K562 (cell line): ENCODE measurements around the gene TTBK2. TPM values are rescaled to one million over a fixed set of nuclear protein-coding genes. Genes with fewer than 3 reads are reported as not detected.

Experiments used
- NRF1 ChIP-seq, 2 experiments: fragments of 450-650 bp; IDR thresholded peaks in 1 of 2; conservative IDR thresholded peaks in 1 of 2; 2 replicates each; pipeline ENCODE4 v1.6.1; 2014; ENCODE audit warnings: mild to moderate bottlenecking in 2 of 2
- PHTF2 ChIP-seq: fragments of 250-450 bp; sonication (Bioruptor Pico); IDR thresholded peaks from 2 replicates; pipeline ENCODE4 v1.5.0; 2021; ENCODE audit warnings: mild to moderate bottlenecking
- ZNF561 ChIP-seq: fragments of 450-650 bp; formaldehyde crosslinking; conservative IDR thresholded peaks from 2 replicates; pipeline ENCODE4 v1.4.0; 2020; ENCODE audit warnings: mild to moderate bottlenecking, moderate library complexity
- polyA plus RNA-seq, 8 experiments: library from polyadenylated mRNA; depleted of rRNA in 4 of 8; stranded (reverse) in 5 of 8; unstranded in 3 of 8; fragments of >200 nt; fragmentation: Nextera tagmentation in 2 of 8; fragmentation: Illumina TruSeq in 1 of 8; extraction: Ambion mirVana in 2 of 8; extraction: Trizol in 1 of 8; gene quantifications; 2 replicates each; pipeline versions ENCODE4 v1.2.1 to v1.2.3, GENCODE V29; 2011 to 2014; ENCODE audit warnings: inconsistent platforms in 1 of 8, missing spikeins in 1 of 8
- total RNA-seq, 7 experiments: library from RNA; depleted of rRNA in 6 of 7; stranded (reverse); fragments of >200 nt in 6 of 7; fragmentation: Illumina TruSeq in 2 of 7; extraction: Trizol in 2 of 7; gene quantifications; 2 replicates each; pipeline versions ENCODE4 v1.2.1 to v1.2.3, GENCODE V29; 2011 to 2021; ENCODE audit warnings: low replicate concordance in 1 of 7
- TF ChIP-seq, protein P1 (sequence below): fragments of 250-450 bp; sonication (Bioruptor Pico); IDR thresholded peaks from 2 replicates; pipeline ENCODE4 v1.8.0; 2022; ENCODE audit warnings: moderate library complexity, mild to moderate bottlenecking, inconsistent platforms
- TF ChIP-seq, protein P2 (sequence below): fragments of 450-650 bp; IDR thresholded peaks from 2 replicates; pipeline ENCODE4 v1.6.1; 2018; ENCODE audit not compliant: partially characterized antibody

TTBK2 gene
- total and polyA plus RNA-seq, 9 of the 15 experiments (the other 6 are each of a cell fraction or from before 2014, with no cell fraction given) = 0.89 to 8.0 (median 4.8) TPM

- TF ChIP-seq, protein P1, sequence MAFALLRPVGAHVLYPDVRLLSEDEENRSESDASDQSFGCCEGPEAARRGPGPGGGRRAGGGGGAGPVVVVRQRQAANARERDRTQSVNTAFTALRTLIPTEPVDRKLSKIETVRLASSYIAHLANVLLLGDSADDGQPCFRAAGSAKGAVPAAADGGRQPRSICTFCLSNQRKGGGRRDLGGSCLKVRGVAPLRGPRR (CRISPR knock-in tag) = no peak
- no peak for TF ChIP-seq ZNF561 (CRISPR knock-in tag)
- TF ChIP-seq, protein P2, sequence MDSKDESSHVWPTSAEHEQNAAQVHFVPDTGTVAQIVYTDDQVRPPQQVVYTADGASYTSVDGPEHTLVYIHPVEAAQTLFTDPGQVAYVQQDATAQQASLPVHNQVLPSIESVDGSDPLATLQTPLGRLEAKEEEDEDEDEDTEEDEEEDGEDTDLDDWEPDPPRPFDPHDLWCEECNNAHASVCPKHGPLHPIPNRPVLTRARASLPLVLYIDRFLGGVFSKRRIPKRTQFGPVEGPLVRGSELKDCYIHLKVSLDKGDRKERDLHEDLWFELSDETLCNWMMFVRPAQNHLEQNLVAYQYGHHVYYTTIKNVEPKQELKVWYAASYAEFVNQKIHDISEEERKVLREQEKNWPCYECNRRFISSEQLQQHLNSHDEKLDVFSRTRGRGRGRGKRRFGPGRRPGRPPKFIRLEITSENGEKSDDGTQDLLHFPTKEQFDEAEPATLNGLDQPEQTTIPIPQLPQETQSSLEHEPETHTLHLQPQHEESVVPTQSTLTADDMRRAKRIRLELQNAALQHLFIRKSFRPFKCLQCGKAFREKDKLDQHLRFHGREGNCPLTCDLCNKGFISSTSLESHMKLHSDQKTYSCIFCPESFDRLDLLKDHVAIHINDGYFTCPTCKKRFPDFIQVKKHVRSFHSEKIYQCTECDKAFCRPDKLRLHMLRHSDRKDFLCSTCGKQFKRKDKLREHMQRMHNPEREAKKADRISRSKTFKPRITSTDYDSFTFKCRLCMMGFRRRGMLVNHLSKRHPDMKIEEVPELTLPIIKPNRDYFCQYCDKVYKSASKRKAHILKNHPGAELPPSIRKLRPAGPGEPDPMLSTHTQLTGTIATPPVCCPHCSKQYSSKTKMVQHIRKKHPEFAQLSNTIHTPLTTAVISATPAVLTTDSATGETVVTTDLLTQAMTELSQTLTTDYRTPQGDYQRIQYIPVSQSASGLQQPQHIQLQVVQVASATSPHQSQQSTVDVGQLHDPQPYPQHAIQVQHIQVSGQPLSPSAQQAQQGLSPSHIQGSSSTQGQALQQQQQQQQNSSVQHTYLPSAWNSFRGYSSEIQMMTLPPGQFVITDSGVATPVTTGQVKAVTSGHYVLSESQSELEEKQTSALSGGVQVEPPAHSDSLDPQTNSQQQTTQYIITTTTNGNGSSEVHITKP = no peak
- TF ChIP-seq PHTF2 (CRISPR knock-in tag) = no peak
- no peak for TF ChIP-seq NRF1 (conservative IDR thresholded peaks at IDR 0.05 in 1 of 2, IDR thresholded peaks at IDR 0.05 in 1 of 2)
These were observed 12.4 kb upstream of the TTBK2 start (continued) for GRCh38 chr15:42932833-42933515.
